Upper lobe of left lung (tissue), 6 donors: ENCODE results near the gene MAGEF1. TPM values are rescaled to one million over a fixed set of nuclear protein-coding genes. Genes with fewer than 3 reads are reported as not detected.

Experiments
- ATAC-seq, 2 donors: fragments of 200-7000 bp; cut with Tn5 transposase; one replicate each; pipeline ENCODE4 v1.9.1; 2022; ENCODE audit warnings: mild to moderate bottlenecking in 2 of 2, moderate library complexity in 2 of 2; ENCODE audit not compliant: low FRiP score in 2 of 2
- DNase-seq, 2 donors: peaks; one replicate each; pipeline ENCODE4 v3.0.0-alpha.2; 2019 to 2020
- H3K27ac ChIP-seq, 4 donors: fragments of 200-600 bp; sonication (generic); one replicate each; pipeline ENCODE4 v1.5.1; 2016 to 2019
- H3K27me3 ChIP-seq, 4 donors: fragments of 200-600 bp; sonication (generic); one replicate each; pipeline ENCODE4 v1.5.1; 2017 to 2019
- H3K36me3 ChIP-seq, 4 donors: fragments of 200-600 bp; sonication (generic); one replicate each; pipeline ENCODE4 v1.5.1; 2016 to 2019
- H3K4me1 ChIP-seq, 4 donors: fragments of 200-600 bp; sonication (generic); one replicate each; pipeline ENCODE4 v1.5.1; 2018 to 2019
- H3K4me3 ChIP-seq, 4 donors: fragments of 200-600 bp; sonication (generic); one replicate each; pipeline ENCODE4 v1.5.1; 2017 to 2019; ENCODE audit warnings: mild to moderate bottlenecking in 2 of 4, moderate library complexity in 1 of 4
- H3K9me3 ChIP-seq, 4 donors: fragments of 200-600 bp; sonication (generic); one replicate each; pipeline ENCODE4 v1.5.1; 2018 to 2019
- EP300 ChIP-seq, 4 donors: sonication (generic); formaldehyde crosslinking; IDR thresholded peaks; one replicate each; pipeline ENCODE4 v1.5.1; 2017; ENCODE audit warnings: antibody characterized with exemption in 4 of 4, control low read depth in 2 of 4
- POLR2A ChIP-seq, 4 donors: fragments of 450-650 bp; IDR thresholded peaks; one replicate each; pipeline ENCODE4 v1.5.1; 2016 to 2017; ENCODE audit warnings: antibody characterized with exemption in 4 of 4, mild to moderate bottlenecking in 2 of 4
- POLR2AphosphoS5 ChIP-seq, 2 donors: sonication (generic); formaldehyde crosslinking; IDR thresholded peaks; one replicate each; pipeline ENCODE4 v1.5.1; 2017; ENCODE audit warnings: antibody characterized with exemption in 2 of 2
- WGBS, 2 donors: methylation state at CpG; one replicate each; pipeline ENCODE4 v1.1.5; 2017 to 2018; 5-methylcytosine and 5-hydroxymethylcytosine counted together
- total RNA-seq, 6 donors: library from RNA; depleted of rRNA in 4 of 6; stranded (reverse); fragments of >200 nt in 4 of 6; gene quantifications; one replicate each; pipeline versions ENCODE4 v1.1.0 to v1.2.1, GENCODE V29; 2016 to 2021
- TF ChIP-seq, protein P1 (sequence below), 6 experiments: fragments of 450-650 bp in 4 of 6; fragments of 200-600 bp in 2 of 6; sonication (generic) in 2 of 6; IDR thresholded peaks; one replicate each; pipeline ENCODE4 v1.5.1; 2016 to 2019; ENCODE audit warnings: antibody characterized with exemption in 6 of 6
- donor health status: DM: no; HTN: no; CAD: no; lungs with moderate emphysema.
- donor health status: DM: no; HTN: yes; CAD: no; lungs with severe emphysema.

MAGEF1 gene
- total RNA-seq, 6 donors from 2014 or later = 13.6 to 52.4 (median 35.7) TPM

DNA sequence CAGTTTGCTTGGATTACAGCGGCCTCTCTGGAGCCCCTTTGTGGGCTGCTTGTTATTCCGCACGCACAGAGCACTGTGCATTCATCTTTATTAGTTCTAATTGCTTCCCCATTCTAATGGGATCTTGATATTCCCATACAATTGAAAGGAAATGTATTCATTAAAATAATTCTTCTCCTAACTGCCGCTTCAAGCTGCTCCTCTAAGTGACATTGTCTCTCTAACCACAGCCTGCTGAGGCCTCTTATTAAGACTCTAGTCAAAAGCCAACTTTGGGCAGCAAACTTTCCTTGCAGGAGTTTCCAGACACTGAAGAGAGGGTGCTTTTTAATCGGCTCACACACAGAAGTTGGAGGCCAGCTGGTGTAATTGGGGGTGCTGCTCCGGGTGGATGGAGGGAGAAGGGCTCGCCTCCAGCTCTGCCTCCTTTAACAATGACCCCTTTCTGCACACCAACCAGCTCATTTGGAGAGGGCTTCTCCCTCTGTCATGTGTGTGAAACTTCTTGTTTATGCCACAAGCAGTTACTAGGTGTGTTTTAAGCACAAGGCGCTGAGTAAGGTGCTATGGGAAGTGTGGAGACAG, 5.6 kb upstream of the MAGEF1 start:
- peak overlapping the region in 2 of 4 donors; percentile 44 to 51 for H3K27ac ChIP-seq
- WGBS, 2 donors = 73 to 86% methylated on average over 8 of the region's 8 CpGs
- no peak for ATAC-seq
- no peaks in the 10 kb centered on the region for H3K36me3 ChIP-seq
- no peaks in the 10 kb centered on the region for H3K9me3 ChIP-seq
- no peak overlapping the region for H3K4me3 ChIP-seq
- H3K4me1 ChIP-seq = peaks cover 10 to 19% (median 15%) of the 10 kb centered on the region in 4 donors
- no peak for DNase-seq
- TF ChIP-seq POLR2A (IDR thresholded peaks at IDR 0.05) = no peak
- TF ChIP-seq, protein P1, sequence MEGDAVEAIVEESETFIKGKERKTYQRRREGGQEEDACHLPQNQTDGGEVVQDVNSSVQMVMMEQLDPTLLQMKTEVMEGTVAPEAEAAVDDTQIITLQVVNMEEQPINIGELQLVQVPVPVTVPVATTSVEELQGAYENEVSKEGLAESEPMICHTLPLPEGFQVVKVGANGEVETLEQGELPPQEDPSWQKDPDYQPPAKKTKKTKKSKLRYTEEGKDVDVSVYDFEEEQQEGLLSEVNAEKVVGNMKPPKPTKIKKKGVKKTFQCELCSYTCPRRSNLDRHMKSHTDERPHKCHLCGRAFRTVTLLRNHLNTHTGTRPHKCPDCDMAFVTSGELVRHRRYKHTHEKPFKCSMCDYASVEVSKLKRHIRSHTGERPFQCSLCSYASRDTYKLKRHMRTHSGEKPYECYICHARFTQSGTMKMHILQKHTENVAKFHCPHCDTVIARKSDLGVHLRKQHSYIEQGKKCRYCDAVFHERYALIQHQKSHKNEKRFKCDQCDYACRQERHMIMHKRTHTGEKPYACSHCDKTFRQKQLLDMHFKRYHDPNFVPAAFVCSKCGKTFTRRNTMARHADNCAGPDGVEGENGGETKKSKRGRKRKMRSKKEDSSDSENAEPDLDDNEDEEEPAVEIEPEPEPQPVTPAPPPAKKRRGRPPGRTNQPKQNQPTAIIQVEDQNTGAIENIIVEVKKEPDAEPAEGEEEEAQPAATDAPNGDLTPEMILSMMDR (IDR thresholded peaks at IDR 0.05) = no peak
- TF ChIP-seq EP300 (IDR thresholded peaks at IDR 0.05) = no peak
- no peak for TF ChIP-seq POLR2AphosphoS5 (IDR thresholded peaks at IDR 0.05)
- H3K27me3 ChIP-seq = no peaks in the 10 kb centered on the region

DNA sequence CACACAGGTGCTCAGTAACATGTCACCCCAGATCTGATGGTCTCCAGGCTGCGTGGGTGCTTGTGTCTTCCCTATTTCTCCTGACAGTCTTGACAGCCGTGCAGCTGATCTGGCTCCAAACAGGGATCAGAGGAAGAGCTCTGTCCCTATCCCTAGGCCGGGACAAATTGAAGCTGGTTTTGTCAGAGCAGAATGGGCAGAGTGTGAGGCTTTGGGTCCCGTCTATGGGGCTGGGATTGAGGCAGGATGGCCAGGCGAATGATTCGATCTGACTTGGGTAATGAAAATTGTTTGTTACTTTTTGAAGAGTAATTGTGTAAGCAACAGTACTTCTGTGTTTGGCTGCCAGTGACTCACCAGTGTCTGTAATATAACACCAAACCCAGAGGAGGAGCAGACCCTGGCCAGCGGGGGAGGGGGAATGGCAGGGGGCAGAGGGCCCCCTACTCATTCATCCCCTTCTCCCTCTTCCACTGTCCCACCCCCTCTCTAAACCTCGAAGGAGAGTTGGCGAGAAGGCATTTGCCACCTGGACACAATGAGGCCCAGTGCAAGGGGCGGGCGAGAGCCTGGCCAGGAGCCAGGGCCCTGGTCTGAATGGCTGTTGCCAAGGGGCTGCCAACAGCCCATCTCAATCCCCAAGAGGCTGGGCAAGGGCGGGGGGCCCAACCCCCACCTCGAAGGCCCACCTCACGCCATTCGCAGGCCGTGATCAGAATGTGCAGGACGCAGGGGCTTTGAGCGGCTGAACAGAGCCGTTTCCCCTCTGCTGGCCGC, 4.9 kb upstream of the MAGEF1 start:
- peaks cover 10 to 22% (median 16%) of the 10 kb centered on the region in 4 donors for H3K4me1 ChIP-seq
- H3K36me3 ChIP-seq = no peaks in the 10 kb centered on the region
- H3K27ac ChIP-seq = peak overlapping the region; percentile 44 to 75 (median 50)
- H3K9me3 ChIP-seq = no peaks in the 10 kb centered on the region
- no peak overlapping the region for H3K4me3 ChIP-seq
- DNase-seq (peak in 1 of 2 donors; percentile 83), ATAC-seq (peak; percentile 34 to 40)
- whole genome bisulfite sequencing, 2 donors = 57% methylated on average over 13 to 20 of the region's 20 CpGs
- no peaks in the 10 kb centered on the region for H3K27me3 ChIP-seq
- TF ChIP-seq POLR2A (IDR thresholded peaks at IDR 0.05) (no peak), POLR2AphosphoS5 (IDR thresholded peaks at IDR 0.05) (no peak), EP300 (IDR thresholded peaks at IDR 0.05) (no peak)
- TF ChIP-seq, protein P1 (IDR thresholded peaks at IDR 0.05) = no peak

DNA sequence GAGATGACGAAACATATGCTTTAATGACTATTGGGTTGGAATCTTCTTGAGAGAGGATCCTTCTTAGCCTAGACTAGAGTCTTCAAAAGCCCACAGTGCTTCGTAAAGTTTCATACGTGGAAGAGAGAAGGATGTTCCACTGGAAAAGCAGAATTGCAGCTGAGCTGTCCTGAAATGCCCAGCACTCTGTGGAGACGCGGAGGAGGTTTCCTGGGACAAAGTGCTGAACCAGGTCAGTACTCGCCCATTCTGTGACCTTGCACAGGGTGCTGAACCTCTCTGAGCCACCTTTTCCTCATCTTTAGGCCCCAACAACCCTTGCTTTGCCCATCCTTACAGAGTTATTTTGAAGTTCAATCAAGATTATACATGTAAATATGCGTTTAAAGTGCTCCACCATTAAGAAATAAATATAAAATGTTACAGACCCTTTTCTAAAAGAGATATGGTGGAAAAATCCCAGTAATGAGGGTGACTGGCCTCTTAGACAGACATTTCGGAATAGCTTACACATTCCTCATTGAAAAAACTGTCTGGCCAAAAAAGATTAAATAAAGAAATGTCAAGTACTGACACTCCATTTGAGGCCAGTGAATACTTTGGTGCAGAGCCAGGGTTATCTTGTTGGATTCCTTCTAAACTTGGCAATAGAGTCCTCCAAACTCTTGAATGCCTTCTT, 4.2 kb upstream of the MAGEF1 start:
- H3K27me3 ChIP-seq = no peaks in the 10 kb centered on the region
- peak in 1 of 2 donors; percentile 2 for ATAC-seq
- no peaks in the 10 kb centered on the region for H3K36me3 ChIP-seq
- no peaks in the 10 kb centered on the region for H3K9me3 ChIP-seq
- no peak for TF ChIP-seq POLR2AphosphoS5 (IDR thresholded peaks at IDR 0.05)
- TF ChIP-seq, protein P1 (IDR thresholded peaks at IDR 0.05) = no peak
- no peak for TF ChIP-seq POLR2A (IDR thresholded peaks at IDR 0.05)
- no peak for TF ChIP-seq EP300 (IDR thresholded peaks at IDR 0.05)
- peaks cover 11 to 22% (median 16%) of the 10 kb centered on the region in 4 donors for H3K4me1 ChIP-seq
- H3K4me3 ChIP-seq = no peak overlapping the region
- DNase-seq = no peak
- 74 to 84% methylated on average over 8 of the region's 8 CpGs for WGBS, 2 donors
- H3K27ac ChIP-seq = peak overlapping the region; percentile 44 to 75 (median 50)

DNA sequence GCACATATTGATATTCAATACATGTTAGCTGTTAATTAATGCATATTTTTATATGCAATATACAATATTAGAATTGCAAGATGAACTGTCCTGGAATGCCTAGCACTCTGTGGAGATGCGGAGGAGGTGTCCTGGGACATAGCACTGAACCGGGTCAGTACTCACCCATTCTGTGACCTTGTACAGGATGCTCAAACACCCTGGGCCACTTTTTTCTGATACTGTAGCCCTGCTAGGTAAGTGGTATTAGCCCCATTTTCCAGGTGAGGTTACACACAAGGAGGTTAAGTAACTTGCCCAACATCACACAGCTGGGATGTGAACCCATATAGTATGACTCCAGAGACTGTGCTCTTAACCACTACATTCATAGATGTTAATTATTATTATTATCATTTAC, 1.7 kb upstream of the MAGEF1 start:
- Histone ChIP-seq H3K27me3 (no peaks in the 10 kb centered on the region), H3K27ac (no peak overlapping the region), H3K9me3 (no peaks in the 10 kb centered on the region), H3K4me3 (no peak overlapping the region), H3K36me3 (no peaks in the 10 kb centered on the region), H3K4me1 (peaks cover 26 to 39% (median 30%) of the 10 kb centered on the region in 4 donors)
- WGBS, 2 donors = 78 to 94% methylated on average over 2 of the region's 2 CpGs
- no peak for DNase-seq
- no peak for TF ChIP-seq POLR2AphosphoS5 (IDR thresholded peaks at IDR 0.05)
- TF ChIP-seq, protein P1 (IDR thresholded peaks at IDR 0.05) = no peak
- no peak for TF ChIP-seq EP300 (IDR thresholded peaks at IDR 0.05)
- TF ChIP-seq POLR2A (IDR thresholded peaks at IDR 0.05) = no peak
- ATAC-seq = no peak
